Peyer's patch (tissue), 4 donors: ENCODE data around the gene TMC1. TPM values are rescaled to one million over a fixed set of nuclear protein-coding genes. Genes with fewer than 3 reads are reported as not detected.

ENCODE experiments used
- DNase-seq, 3 donors: peaks; one replicate each; pipeline ENCODE4 v3.0.0-alpha.2; 2017 to 2019
- H3K27ac ChIP-seq, 4 donors: fragments of 200-600 bp; sonication (generic); one replicate each; pipeline ENCODE4 v1.5.1; 2016 to 2019
- H3K27me3 ChIP-seq, 2 donors: fragments of 200-600 bp; sonication (generic); one replicate each; pipeline ENCODE4 v1.5.1; 2019
- H3K36me3 ChIP-seq, 3 donors: fragments of 200-600 bp; sonication (generic); one replicate each; pipeline ENCODE4 v1.5.1; 2016 to 2019
- H3K4me1 ChIP-seq, 4 donors: fragments of 200-600 bp; sonication (generic); one replicate each; pipeline ENCODE4 v1.5.1; 2016 to 2019
- H3K4me3 ChIP-seq, 4 donors: fragments of 200-600 bp; sonication (generic); 1 replicate in 3 of 4; 2 replicates in 1 of 4; pipeline ENCODE4 v1.5.1; 2016 to 2019; ENCODE audit warnings: mild to moderate bottlenecking in 1 of 4
- H3K9me3 ChIP-seq, 4 donors: fragments of 200-600 bp; sonication (generic); one replicate each; pipeline ENCODE4 v1.5.1; 2016 to 2019; ENCODE audit warnings: mild to moderate bottlenecking in 1 of 4
- CTCF ChIP-seq, 6 experiments: fragments of 450-650 bp in 4 of 6; fragments of 200-600 bp in 2 of 6; sonication (generic) in 1 of 6; IDR thresholded peaks; one replicate each; pipeline ENCODE4 v1.5.1; 2017 to 2019; ENCODE audit warnings: antibody characterized with exemption in 6 of 6, mild to moderate bottlenecking in 3 of 6, moderate library complexity in 1 of 6
- POLR2A ChIP-seq, 2 donors: fragments of 450-650 bp; IDR thresholded peaks; one replicate each; pipeline ENCODE4 v1.5.1; 2017; ENCODE audit warnings: antibody characterized with exemption in 2 of 2, mild to moderate bottlenecking in 2 of 2, moderate library complexity in 2 of 2
- total RNA-seq, 4 donors: library from RNA; depleted of rRNA; stranded (reverse); fragments of >200 nt; gene quantifications; one replicate each; pipeline ENCODE4 v1.1.0, GENCODE V29; 2016

The TMC1 gene
- total RNA-seq, 4 donors from 2014 or later: not detected

- H3K4me1 ChIP-seq: peaks cover 0 to 6% (median 0%) of the 10 kb centered on the region in 4 donors
- no peak overlapping the region for H3K4me3 ChIP-seq
- H3K36me3 ChIP-seq: no peaks in the 10 kb centered on the region
- H3K9me3 ChIP-seq: no peaks in the 10 kb centered on the region
- no peak overlapping the region for H3K27ac ChIP-seq
- no peak for TF ChIP-seq CTCF (IDR thresholded peaks at IDR 0.05)
- TF ChIP-seq POLR2A (IDR thresholded peaks at IDR 0.05): no peak
- H3K27me3 ChIP-seq: no peaks in the 10 kb centered on the region
- no peak for DNase-seq
These were observed 91.0 kb downstream of the TMC1 start for GRCh38 chr9:72612449-72612848.

- no peak for DNase-seq
- Histone ChIP-seq H3K27me3 (no peaks in the 10 kb centered on the region), H3K4me3 (no peak overlapping the region), H3K27ac (no peak overlapping the region), H3K36me3 (no peaks in the 10 kb centered on the region), H3K4me1 (peaks cover 0 to 6% (median 0%) of the 10 kb centered on the region in 4 donors), H3K9me3 (no peaks in the 10 kb centered on the region)
- no peak for TF ChIP-seq CTCF (IDR thresholded peaks at IDR 0.05)
- no peak for TF ChIP-seq POLR2A (IDR thresholded peaks at IDR 0.05)
These were observed 92.7 kb downstream of the TMC1 start for GRCh38 chr9:72614067-72614466.

GRCh38 chr9:72615931-72616330 is 94.5 kb downstream of the TMC1 start:
- Histone ChIP-seq H3K9me3 (no peaks in the 10 kb centered on the region), H3K4me3 (no peak overlapping the region), H3K36me3 (no peaks in the 10 kb centered on the region), H3K27ac (no peak overlapping the region), H3K4me1 (peaks cover 0 to 6% (median 0%) of the 10 kb centered on the region in 4 donors), H3K27me3 (no peaks in the 10 kb centered on the region)
- no peak for TF ChIP-seq POLR2A (IDR thresholded peaks at IDR 0.05)
- no peak for TF ChIP-seq CTCF (IDR thresholded peaks at IDR 0.05)
- no peak for DNase-seq

GRCh38 chr9:72618811-72619210 is 97.4 kb downstream of the TMC1 start:
- Histone ChIP-seq H3K36me3 (no peaks in the 10 kb centered on the region), H3K4me3 (no peak overlapping the region), H3K27ac (no peak overlapping the region), H3K9me3 (no peaks in the 10 kb centered on the region), H3K4me1 (peaks cover 0 to 6% (median 0%) of the 10 kb centered on the region in 4 donors), H3K27me3 (no peaks in the 10 kb centered on the region)
- no peak for DNase-seq
- TF ChIP-seq POLR2A (IDR thresholded peaks at IDR 0.05): no peak
- no peak for TF ChIP-seq CTCF (IDR thresholded peaks at IDR 0.05)

GRCh38 chr9:72622186-72622585 is 100.8 kb downstream of the TMC1 start:
- Histone ChIP-seq H3K27me3 (no peaks in the 10 kb centered on the region), H3K9me3 (no peaks in the 10 kb centered on the region), H3K4me1 (no peaks in the 10 kb centered on the region), H3K36me3 (no peaks in the 10 kb centered on the region), H3K27ac (no peak overlapping the region), H3K4me3 (no peak overlapping the region)
- no peak for DNase-seq
- TF ChIP-seq POLR2A (IDR thresholded peaks at IDR 0.05) (no peak), CTCF (IDR thresholded peaks at IDR 0.05) (no peak)

GRCh38 chr9:72623156-72623555 is 101.7 kb downstream of the TMC1 start:
- TF ChIP-seq CTCF (IDR thresholded peaks at IDR 0.05) (no peak), POLR2A (IDR thresholded peaks at IDR 0.05) (no peak)
- Histone ChIP-seq H3K9me3 (no peaks in the 10 kb centered on the region), H3K4me1 (no peaks in the 10 kb centered on the region), H3K27ac (no peak overlapping the region), H3K27me3 (no peaks in the 10 kb centered on the region), H3K36me3 (no peaks in the 10 kb centered on the region), H3K4me3 (no peak overlapping the region)
- DNase-seq: no peak
